Nephron (organoid): Measurements from ENCODE around the gene SDF4.
A peak's percentile ranks its signal among the peaks of the same experiment; 100 is the strongest.
"Not testable (repeated sequence)": the region's sequence is repeated elsewhere in the genome, so short reads cannot be mapped to it uniquely, and the experiment has no call there.

ENCODE experiments used
- H3K27ac Mint-ChIP-seq, 3 experiments: 2 replicates each; pipeline ENCODE4 v1.8.0; 2020; ENCODE audit warnings: mixed read lengths in 3 of 3, mild to moderate bottlenecking in 2 of 3, moderate library complexity in 1 of 3
- H3K27me3 Mint-ChIP-seq: 2 replicates; pipeline ENCODE4 v1.8.0; 2021; ENCODE audit warnings: low read depth, mild to moderate bottlenecking, moderate library complexity, mixed read lengths
- H3K36me3 Mint-ChIP-seq: 2 replicates; pipeline ENCODE4 v1.8.0; 2020; ENCODE audit warnings: low read depth, mixed read lengths
- H3K4me1 Mint-ChIP-seq: 2 replicates; pipeline ENCODE4 v1.8.0; 2020; ENCODE audit warnings: mixed read lengths
- H3K4me3 Mint-ChIP-seq, 3 experiments: 2 replicates each; pipeline ENCODE4 v1.8.0; 2020; ENCODE audit warnings: mild to moderate bottlenecking in 3 of 3, mixed read lengths in 3 of 3, moderate library complexity in 2 of 3
- H3K9me3 Mint-ChIP-seq: 2 replicates; pipeline ENCODE4 v1.8.0; 2020; ENCODE audit warnings: mixed read lengths
- CTCF ChIP-seq, 3 experiments: fragments of 200-600 bp; sonication (generic); IDR thresholded peaks; one replicate each; pipeline ENCODE4 v1.5.0; 2021; ENCODE audit warnings: antibody characterized with exemption in 3 of 3; ENCODE audit not compliant: unreplicated experiment in 3 of 3

SDF4 gene

GRCh38 chr1:1179983-1180861 is 51.6 kb downstream of the SDF4 start:
- H3K27ac Mint-ChIP-seq: no peak overlapping the region
- peaks cover 11% of the 10 kb centered on the region for H3K4me1 Mint-ChIP-seq
- no peak overlapping the region for H3K4me3 Mint-ChIP-seq
- peaks cover 29% of the 10 kb centered on the region for H3K27me3 Mint-ChIP-seq
- no peak for TF ChIP-seq CTCF (IDR thresholded peaks at IDR 0.05; ENCODE audit: unreplicated experiment in 3 of 3)
- no peaks in the 10 kb centered on the region for H3K9me3 Mint-ChIP-seq
- no peaks in the 10 kb centered on the region for H3K36me3 Mint-ChIP-seq

- TF ChIP-seq CTCF (IDR thresholded peaks at IDR 0.05; ENCODE audit: unreplicated experiment in 3 of 3): no peak
- Mint-ChIP-seq H3K4me1 (peaks cover 11% of the 10 kb centered on the region), H3K36me3 (no peaks in the 10 kb centered on the region), H3K27me3 (peaks cover 34% of the 10 kb centered on the region), H3K4me3 (no peak overlapping the region), H3K27ac (no peak overlapping the region), H3K9me3 (no peaks in the 10 kb centered on the region)
These were observed 52.3 kb downstream of the SDF4 start for GRCh38 chr1:1179346-1179982.

- no peak overlapping the region for H3K4me3 Mint-ChIP-seq
- H3K9me3 Mint-ChIP-seq: no peaks in the 10 kb centered on the region
- TF ChIP-seq CTCF (IDR thresholded peaks at IDR 0.05; ENCODE audit: unreplicated experiment in 3 of 3): no peak
- no peaks in the 10 kb centered on the region for H3K36me3 Mint-ChIP-seq
- peaks cover 37% of the 10 kb centered on the region for H3K27me3 Mint-ChIP-seq
- H3K4me1 Mint-ChIP-seq: peaks cover 11% of the 10 kb centered on the region
- no peak overlapping the region for H3K27ac Mint-ChIP-seq
These were observed 52.9 kb downstream of the SDF4 start for GRCh38 chr1:1178794-1179331.

- H3K9me3 Mint-ChIP-seq: no peaks in the 10 kb centered on the region
- no peak for TF ChIP-seq CTCF (IDR thresholded peaks at IDR 0.05; ENCODE audit: unreplicated experiment in 3 of 3)
- H3K4me3 Mint-ChIP-seq: no peak overlapping the region
- no peak overlapping the region for H3K27ac Mint-ChIP-seq
- H3K36me3 Mint-ChIP-seq: no peaks in the 10 kb centered on the region
- H3K27me3 Mint-ChIP-seq: peaks cover 45% of the 10 kb centered on the region
- peaks cover 11% of the 10 kb centered on the region for H3K4me1 Mint-ChIP-seq
These were observed 54.2 kb downstream of the SDF4 start for GRCh38 chr1:1177452-1178206.

- Mint-ChIP-seq H3K36me3 (no peaks in the 10 kb centered on the region), H3K27ac (peak overlapping the region in 2 of 3 experiments; percentile 0 to 2)
- no peak for TF ChIP-seq CTCF (IDR thresholded peaks at IDR 0.05; ENCODE audit: unreplicated experiment in 3 of 3)
These were observed 54.9 kb downstream of the SDF4 start for GRCh38 chr1:1176931-1177330.

GRCh38 chr1:1176063-1176761 is 55.6 kb downstream of the SDF4 start:
- H3K27me3 Mint-ChIP-seq: peaks cover 46% of the 10 kb centered on the region
- H3K9me3 Mint-ChIP-seq, H3K4me3 Mint-ChIP-seq, H3K27ac Mint-ChIP-seq, H3K4me1 Mint-ChIP-seq, H3K36me3 Mint-ChIP-seq: not testable (repeated sequence)

More at GRCh38 chr1:1176931-1177330, 54.9 kb downstream of the SDF4 start:
- peaks cover 50% of the 10 kb centered on the region for H3K27me3 Mint-ChIP-seq
- H3K4me3 Mint-ChIP-seq: no peak overlapping the region
- no peaks in the 10 kb centered on the region for H3K9me3 Mint-ChIP-seq
- peaks cover 11% of the 10 kb centered on the region for H3K4me1 Mint-ChIP-seq
